Omental fat pad (tissue), 4 donors: ENCODE measurements around the gene NDE1. TPM values are rescaled to one million over a fixed set of nuclear protein-coding genes. Genes with fewer than 3 reads are reported as not detected.
"Not testable (repeated sequence)": the region's sequence is repeated elsewhere in the genome, so short reads cannot be mapped to it uniquely, and the experiment has no call there.

Experiments
- ATAC-seq: fragments of 150-250 bp; one replicate; pipeline ENCODE4 v1.9.1; 2016; ENCODE audit warnings: mild to moderate bottlenecking, moderate library complexity; ENCODE audit not compliant: low FRiP score
- DNase-seq: peaks from one replicate; pipeline ENCODE4 v3.0.0-alpha.2; 2019; ENCODE audit warnings: low spot score
- CTCF ChIP-seq, 3 donors: fragments of 450-650 bp; IDR thresholded peaks; one replicate each; pipeline ENCODE4 v1.5.1; 2016 to 2017; ENCODE audit warnings: antibody characterized with exemption in 3 of 3, mild to moderate bottlenecking in 3 of 3, moderate library complexity in 2 of 3
- total RNA-seq, 4 donors: library from RNA; depleted of rRNA; stranded (reverse); fragments of >200 nt; gene quantifications; one replicate each; pipeline ENCODE4 v1.1.0, GENCODE V29; 2016

Gene NDE1
- total RNA-seq, 4 donors from 2014 or later, result 11.9 to 26.2 (median 21.2) TPM

- no peak for DNase-seq
- no peak for TF ChIP-seq CTCF (IDR thresholded peaks at IDR 0.05)
- ATAC-seq, result no peak
Measured at GRCh38 chr16:15647294-15648014, 2.6 kb upstream of the NDE1 start.

- DNase-seq (no peak), ATAC-seq (no peak)
- no peak for TF ChIP-seq CTCF (IDR thresholded peaks at IDR 0.05)
Measured at GRCh38 chr16:15648135-15648730, 1.8 kb upstream of the NDE1 start.

GRCh38 chr16:15649311-15649710 is 734 bp upstream of the NDE1 start:
- not testable (repeated sequence) for DNase-seq

GRCh38 chr16:15649727-15650018 is 372 bp upstream of the NDE1 start:
- TF ChIP-seq CTCF (IDR thresholded peaks at IDR 0.05), result no peak
- ATAC-seq, result no peak

More at GRCh38 chr16:15649311-15649710, 734 bp upstream of the NDE1 start:
- ATAC-seq, result not testable (repeated sequence)

GRCh38 chr16:15650698-15651171 is 690 bp downstream of the NDE1 start:
- no peak for TF ChIP-seq CTCF (IDR thresholded peaks at IDR 0.05)
- ATAC-seq (no peak), DNase-seq (no peak)

More at GRCh38 chr16:15649727-15650018, 372 bp upstream of the NDE1 start:
- no peak for DNase-seq

- ATAC-seq (no peak), DNase-seq (no peak)
- no peak for TF ChIP-seq CTCF (IDR thresholded peaks at IDR 0.05)
Measured at GRCh38 chr16:15652293-15653001, 2.4 kb downstream of the NDE1 start.

GRCh38 chr16:15653227-15653626 is 3.2 kb downstream of the NDE1 start:
- no peak for ATAC-seq
- no peak for DNase-seq
- TF ChIP-seq CTCF (IDR thresholded peaks at IDR 0.05), result no peak
